Activated CD8-positive, alpha-beta T cell treated with anti-CD3 and anti-CD28 coated beads for 36 hours (primary cell): ENCODE data around the gene SPAG4. TPM values are rescaled to one million over a fixed set of nuclear protein-coding genes. Genes with fewer than 3 reads are reported as not detected.

Source experiments
- ATAC-seq: fragments of 200-7000 bp; cut with Tn5 transposase; one replicate; pipeline ENCODE4 v1.10.0; 2021; ENCODE audit warnings: mild to moderate bottlenecking, moderate library complexity
- CTCF ChIA-PET: fragments of 350-600 bp; sonication (Branson Sonifier 250); formaldehyde crosslinking; loops from one replicate; lab custom pipeline; 2021; ENCODE audit warnings: antibody characterized with exemption; lab: Charles Lee
- POLR2A ChIA-PET: fragments of 350-600 bp; sonication (Branson Sonifier 250); formaldehyde crosslinking; loops from one replicate; lab custom pipeline; 2021; ENCODE audit warnings: antibody characterized with exemption; lab: Charles Lee
- DNase-seq: peaks from one replicate; pipeline ENCODE4 v3.0.0-alpha.2; 2020
- H3K27ac Mint-ChIP-seq: one replicate; pipeline ENCODE4 v1.8.0; 2021; ENCODE audit warnings: mild to moderate bottlenecking, mixed read lengths
- H3K27me3 Mint-ChIP-seq: one replicate; pipeline ENCODE4 v1.8.0; 2021; ENCODE audit warnings: mixed read lengths
- H3K36me3 Mint-ChIP-seq: one replicate; pipeline ENCODE4 v1.8.0; 2021; ENCODE audit warnings: low read depth, mixed read lengths
- H3K4me1 Mint-ChIP-seq: one replicate; pipeline ENCODE4 v1.8.0; 2021; ENCODE audit warnings: low read depth, mixed read lengths
- H3K4me3 Mint-ChIP-seq: one replicate; pipeline ENCODE4 v1.8.0; 2021; ENCODE audit warnings: mild to moderate bottlenecking, moderate library complexity, mixed read lengths
- H3K9me3 Mint-ChIP-seq: one replicate; pipeline ENCODE4 v1.8.0; 2021; ENCODE audit warnings: mixed read lengths
- intact Hi-C: fragments of 100-400 bp; cut with micrococcal nuclease; formaldehyde crosslinking; loops from one replicate; pipeline ENCODE4 v1.10.0; 2022
- total RNA-seq, 2 experiments: library from RNA; stranded (reverse); gene quantifications; one replicate each; pipeline ENCODE4 v1.2.3, GENCODE V29; 2021
- TF ChIP-seq, protein P1 (sequence below): fragments of 200-600 bp; IDR thresholded peaks from one replicate; pipeline ENCODE4 v1.8.0; 2022; ENCODE audit warnings: antibody characterized with exemption, mild to moderate bottlenecking

The SPAG4 gene
- total RNA-seq, 2 experiments from 2014 or later = 11.5 to 11.8 TPM

DNA sequence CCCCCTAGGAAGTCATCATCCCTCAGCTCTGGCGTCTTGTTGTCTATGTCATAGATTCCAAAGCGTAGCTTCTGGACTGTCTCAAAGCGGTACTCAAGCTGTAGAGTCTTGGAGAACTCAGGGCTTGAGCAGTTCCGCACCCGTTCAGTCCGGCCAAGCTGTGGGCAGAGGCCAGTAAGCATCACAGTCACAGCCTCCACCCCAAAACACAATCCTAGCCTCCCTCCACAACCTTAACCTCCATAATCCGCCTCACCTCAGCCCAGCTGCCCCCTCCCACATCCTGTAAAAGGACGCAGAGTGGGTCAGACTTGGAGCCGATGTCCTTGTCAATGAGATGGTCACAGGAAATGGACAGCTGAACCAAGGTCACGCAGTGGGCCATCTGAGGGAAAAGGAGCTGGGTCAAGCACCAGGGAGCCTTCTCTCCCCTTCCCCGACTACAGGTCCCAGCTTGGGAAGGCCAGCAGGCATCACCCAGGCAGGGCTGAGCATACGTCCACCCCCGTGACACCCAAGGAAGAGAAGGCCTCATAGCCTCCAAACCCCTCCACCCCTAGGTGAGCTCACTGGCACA lies 17.0 kb downstream of the SPAG4 start:
- Mint-ChIP-seq H3K4me1 (peaks cover 21% of the 10 kb centered on the region), H3K36me3 (peaks cover 29% of the 10 kb centered on the region), H3K4me3 (no peak overlapping the region), H3K27me3 (no peaks in the 10 kb centered on the region), H3K27ac (no peak overlapping the region), H3K9me3 (no peaks in the 10 kb centered on the region)
- CTCF ChIA-PET = interaction anchor here (0.9 to 3.8 kb wide), 2 partner anchors 13 kb away, joined by 4 to 15 read pairs; no protein-coding TSS in a partner anchor
- intact Hi-C loops = no loop called here
- DNase-seq = no peak
- TF ChIP-seq, protein P1, sequence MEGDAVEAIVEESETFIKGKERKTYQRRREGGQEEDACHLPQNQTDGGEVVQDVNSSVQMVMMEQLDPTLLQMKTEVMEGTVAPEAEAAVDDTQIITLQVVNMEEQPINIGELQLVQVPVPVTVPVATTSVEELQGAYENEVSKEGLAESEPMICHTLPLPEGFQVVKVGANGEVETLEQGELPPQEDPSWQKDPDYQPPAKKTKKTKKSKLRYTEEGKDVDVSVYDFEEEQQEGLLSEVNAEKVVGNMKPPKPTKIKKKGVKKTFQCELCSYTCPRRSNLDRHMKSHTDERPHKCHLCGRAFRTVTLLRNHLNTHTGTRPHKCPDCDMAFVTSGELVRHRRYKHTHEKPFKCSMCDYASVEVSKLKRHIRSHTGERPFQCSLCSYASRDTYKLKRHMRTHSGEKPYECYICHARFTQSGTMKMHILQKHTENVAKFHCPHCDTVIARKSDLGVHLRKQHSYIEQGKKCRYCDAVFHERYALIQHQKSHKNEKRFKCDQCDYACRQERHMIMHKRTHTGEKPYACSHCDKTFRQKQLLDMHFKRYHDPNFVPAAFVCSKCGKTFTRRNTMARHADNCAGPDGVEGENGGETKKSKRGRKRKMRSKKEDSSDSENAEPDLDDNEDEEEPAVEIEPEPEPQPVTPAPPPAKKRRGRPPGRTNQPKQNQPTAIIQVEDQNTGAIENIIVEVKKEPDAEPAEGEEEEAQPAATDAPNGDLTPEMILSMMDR = no peak
- ATAC-seq = no peak
- POLR2A ChIA-PET = interaction anchor here (0.8 to 1.3 kb wide), 3 partner anchors 12 to 31 kb away, joined by 3 to 4 read pairs (median 3); no protein-coding TSS in a partner anchor

DNA sequence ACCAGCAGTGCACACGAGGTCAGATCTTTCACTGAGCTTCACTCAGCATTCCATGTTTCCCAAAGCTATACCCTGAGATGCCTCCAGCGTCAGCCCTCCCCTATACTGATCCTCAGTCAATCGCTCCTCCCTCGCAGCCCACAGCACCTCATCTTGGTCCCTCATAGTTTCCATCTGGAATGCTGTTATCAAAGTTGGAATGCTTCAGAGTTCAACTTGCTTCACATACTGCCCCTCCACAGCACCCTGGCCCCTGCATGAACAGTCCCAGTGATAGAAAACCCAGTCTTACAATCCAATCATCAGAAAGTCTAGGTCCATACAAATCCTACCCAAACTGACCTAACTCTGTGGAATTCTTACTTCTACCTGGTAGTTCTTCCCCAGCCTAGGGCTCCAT lies 20.0 kb downstream of the SPAG4 start:
- ATAC-seq = no peak
- TF ChIP-seq, protein P1 = no peak
- POLR2A ChIA-PET = interaction anchor here (1.2 to 4.8 kb wide), 2 partner anchors 20 to 25 kb away, joined by 3 to 25 read pairs; partner anchors contain the start of gene SPAG4
- peaks cover 46% of the 10 kb centered on the region for H3K4me1 Mint-ChIP-seq
- no peak overlapping the region for H3K4me3 Mint-ChIP-seq
- peak overlapping the region; percentile 37 for H3K27ac Mint-ChIP-seq
- no peaks in the 10 kb centered on the region for H3K27me3 Mint-ChIP-seq
- H3K36me3 Mint-ChIP-seq = peaks cover 17% of the 10 kb centered on the region
- intact Hi-C loops = no loop called here
- H3K9me3 Mint-ChIP-seq = no peaks in the 10 kb centered on the region
- CTCF ChIA-PET = interaction anchor here (1.1 to 1.7 kb wide), 2 partner anchors 17 to 32 kb away, joined by 3 to 5 read pairs; no protein-coding TSS in a partner anchor
- DNase-seq = no peak

DNA sequence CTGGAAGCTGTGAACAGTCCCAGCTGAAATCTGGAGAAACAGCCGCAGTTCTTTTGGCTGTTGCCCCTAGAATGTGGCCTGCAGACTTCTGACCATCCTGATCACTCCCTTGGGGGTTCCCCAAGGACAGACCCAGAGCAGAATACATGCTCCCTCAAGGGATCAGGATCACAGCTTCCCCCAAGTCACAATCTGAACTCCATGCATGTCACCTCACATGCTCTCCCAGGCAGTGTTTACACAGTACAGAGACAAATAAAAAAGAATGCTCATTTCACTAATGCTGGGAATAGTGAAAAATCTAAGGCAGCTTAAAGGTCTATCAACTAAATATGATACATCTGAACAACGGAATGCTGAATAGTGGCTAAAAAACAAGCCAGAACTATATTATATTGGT lies 20.5 kb downstream of the SPAG4 start:
- H3K27ac Mint-ChIP-seq = peak overlapping the region; percentile 37
- CTCF ChIA-PET = interaction anchor here (1.1 to 1.7 kb wide), 3 partner anchors 9 to 32 kb away, joined by 3 to 5 read pairs (median 3); no protein-coding TSS in a partner anchor
- H3K27me3 Mint-ChIP-seq = no peaks in the 10 kb centered on the region
- intact Hi-C loops = no loop called here
- no peak for DNase-seq
- no peak overlapping the region for H3K4me3 Mint-ChIP-seq
- TF ChIP-seq, protein P1 = no peak
- ATAC-seq = no peak
- peaks cover 14% of the 10 kb centered on the region for H3K36me3 Mint-ChIP-seq
- POLR2A ChIA-PET = interaction anchor here (0.7 to 4.8 kb wide), 6 partner anchors 12 to 132 kb away, joined by 3 to 25 read pairs (median 3); partner anchors contain the start of genes CPNE1, RBM12 and SPAG4
- H3K4me1 Mint-ChIP-seq = peaks cover 50% of the 10 kb centered on the region
- H3K9me3 Mint-ChIP-seq = no peaks in the 10 kb centered on the region

DNA sequence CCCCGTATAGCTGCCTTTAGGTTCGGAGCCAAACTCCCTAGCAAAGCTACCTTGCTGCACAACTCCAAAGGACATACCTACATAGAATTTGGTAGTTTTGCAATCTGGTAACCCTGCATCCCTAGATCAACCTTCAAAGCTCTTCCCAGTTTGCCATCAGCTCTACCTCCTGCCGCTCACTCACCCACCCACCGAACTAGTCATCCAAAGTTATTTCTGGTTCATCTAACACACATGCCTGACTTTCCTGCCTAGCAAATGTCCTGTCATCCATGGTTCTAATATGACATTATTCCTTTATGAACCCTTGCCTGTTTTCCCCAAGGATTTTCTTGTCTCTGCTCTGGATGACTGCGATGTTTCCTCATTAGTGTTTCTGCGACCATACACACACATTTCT lies 21.6 kb downstream of the SPAG4 start:
- peak overlapping the region; percentile 16 for H3K27ac Mint-ChIP-seq
- H3K4me1 Mint-ChIP-seq = peaks cover 57% of the 10 kb centered on the region
- CTCF ChIA-PET = interaction anchor here (0.8 to 1.1 kb wide), 2 partner anchors 8 to 21 kb away, joined by 3 read pairs; no protein-coding TSS in a partner anchor

More for the DNA sequence above, 21.6 kb downstream of the SPAG4 start:
- DNase-seq = no peak
- no peak for ATAC-seq
- intact Hi-C loops = no loop called here
- peaks cover 9% of the 10 kb centered on the region for H3K36me3 Mint-ChIP-seq
- H3K4me3 Mint-ChIP-seq = no peak overlapping the region
- POLR2A ChIA-PET = interaction anchor here (1.7 to 4.8 kb wide), 2 partner anchors 11 to 23 kb away, joined by 5 to 25 read pairs; no protein-coding TSS in a partner anchor
- TF ChIP-seq, protein P1 = no peak
- no peaks in the 10 kb centered on the region for H3K9me3 Mint-ChIP-seq
- no peaks in the 10 kb centered on the region for H3K27me3 Mint-ChIP-seq
